BJ (cell line): ENCODE measurements around the gene LUM. TPM values are rescaled to one million over a fixed set of nuclear protein-coding genes. Genes with fewer than 3 reads are reported as not detected.
"Not testable (repeated sequence)": the region's sequence is repeated elsewhere in the genome, so short reads cannot be mapped to it uniquely, and the experiment has no call there.

Experiments
- CTCF ChIA-PET: fragments of 350-600 bp; formaldehyde crosslinking; extraction: SDS; loops from one replicate; lab custom pipeline; 2021; ENCODE audit warnings: antibody characterized with exemption, inconsistent platforms; lab: Yijun Ruan, JAX
- POLR2A ChIA-PET: fragments of 300-600 bp; sonication (Branson Sonifier 250); formaldehyde crosslinking; extraction: SDS; loops from one replicate; lab custom pipeline; 2021; ENCODE audit warnings: antibody characterized with exemption; lab: Charles Lee
- DNase-seq: peaks from one replicate; pipeline ENCODE4 v3.0.0-alpha.2; 2011; ENCODE audit warnings: low read depth
- H3K27me3 ChIP-seq: 2 replicates; pipeline ENCODE4 v1.6.0; 2011; ENCODE audit warnings: low read length; ENCODE audit not compliant: control insufficient read depth, insufficient read depth
- H3K36me3 ChIP-seq: 2 replicates; pipeline ENCODE4 v1.5.1; 2011; ENCODE audit warnings: low read length; ENCODE audit not compliant: control insufficient read depth, insufficient read depth
- H3K4me3 ChIP-seq: 2 replicates; pipeline ENCODE4 v1.5.1; 2011; ENCODE audit warnings: low read depth, mild to moderate bottlenecking, control low read depth, low read length
- polyA plus RNA-seq: library from polyadenylated mRNA; depleted of rRNA; stranded (reverse); fragments of >200 nt; gene quantifications from 2 replicates; pipeline ENCODE4 v1.2.3, GENCODE V29; 2011
- TF ChIP-seq, protein P1 (sequence below): IDR thresholded peaks from 2 replicates; pipeline ENCODE4 v1.5.1; 2011; ENCODE audit warnings: low read depth, mild to moderate bottlenecking, control low read depth, inconsistent platforms, low read length, moderate library complexity; ENCODE audit not compliant: insufficient read depth

The LUM gene
- polyA plus RNA-seq, 1 experiment = 677 TPM

DNA sequence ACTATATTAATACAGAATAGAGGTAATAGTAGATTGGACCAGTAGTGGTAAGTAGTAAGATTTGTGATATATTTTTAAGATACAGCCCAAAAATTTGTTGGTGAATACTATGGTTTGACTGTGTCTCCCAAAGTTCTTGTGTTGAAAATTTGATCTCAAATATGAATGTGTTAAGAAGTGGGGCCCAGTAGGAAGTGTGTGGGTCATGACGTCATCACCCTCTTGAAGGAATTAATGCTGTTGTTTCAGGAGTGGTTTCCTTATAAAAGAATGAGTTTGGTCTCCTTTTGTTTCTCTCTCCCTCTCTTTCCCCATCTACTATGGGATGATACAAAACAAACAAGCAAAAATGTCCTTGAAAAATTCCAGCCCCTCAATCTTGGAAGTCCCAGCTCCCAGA, 16.3 kb downstream of the LUM start:
- no peaks in the 10 kb centered on the region for H3K36me3 ChIP-seq
- ChIA-PET CTCF (no interaction called here), POLR2A (no interaction called here)
- TF ChIP-seq, protein P1, sequence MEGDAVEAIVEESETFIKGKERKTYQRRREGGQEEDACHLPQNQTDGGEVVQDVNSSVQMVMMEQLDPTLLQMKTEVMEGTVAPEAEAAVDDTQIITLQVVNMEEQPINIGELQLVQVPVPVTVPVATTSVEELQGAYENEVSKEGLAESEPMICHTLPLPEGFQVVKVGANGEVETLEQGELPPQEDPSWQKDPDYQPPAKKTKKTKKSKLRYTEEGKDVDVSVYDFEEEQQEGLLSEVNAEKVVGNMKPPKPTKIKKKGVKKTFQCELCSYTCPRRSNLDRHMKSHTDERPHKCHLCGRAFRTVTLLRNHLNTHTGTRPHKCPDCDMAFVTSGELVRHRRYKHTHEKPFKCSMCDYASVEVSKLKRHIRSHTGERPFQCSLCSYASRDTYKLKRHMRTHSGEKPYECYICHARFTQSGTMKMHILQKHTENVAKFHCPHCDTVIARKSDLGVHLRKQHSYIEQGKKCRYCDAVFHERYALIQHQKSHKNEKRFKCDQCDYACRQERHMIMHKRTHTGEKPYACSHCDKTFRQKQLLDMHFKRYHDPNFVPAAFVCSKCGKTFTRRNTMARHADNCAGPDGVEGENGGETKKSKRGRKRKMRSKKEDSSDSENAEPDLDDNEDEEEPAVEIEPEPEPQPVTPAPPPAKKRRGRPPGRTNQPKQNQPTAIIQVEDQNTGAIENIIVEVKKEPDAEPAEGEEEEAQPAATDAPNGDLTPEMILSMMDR = no peak
- no peak for DNase-seq
- no peak overlapping the region for H3K4me3 ChIP-seq
- no peaks in the 10 kb centered on the region for H3K27me3 ChIP-seq

DNA sequence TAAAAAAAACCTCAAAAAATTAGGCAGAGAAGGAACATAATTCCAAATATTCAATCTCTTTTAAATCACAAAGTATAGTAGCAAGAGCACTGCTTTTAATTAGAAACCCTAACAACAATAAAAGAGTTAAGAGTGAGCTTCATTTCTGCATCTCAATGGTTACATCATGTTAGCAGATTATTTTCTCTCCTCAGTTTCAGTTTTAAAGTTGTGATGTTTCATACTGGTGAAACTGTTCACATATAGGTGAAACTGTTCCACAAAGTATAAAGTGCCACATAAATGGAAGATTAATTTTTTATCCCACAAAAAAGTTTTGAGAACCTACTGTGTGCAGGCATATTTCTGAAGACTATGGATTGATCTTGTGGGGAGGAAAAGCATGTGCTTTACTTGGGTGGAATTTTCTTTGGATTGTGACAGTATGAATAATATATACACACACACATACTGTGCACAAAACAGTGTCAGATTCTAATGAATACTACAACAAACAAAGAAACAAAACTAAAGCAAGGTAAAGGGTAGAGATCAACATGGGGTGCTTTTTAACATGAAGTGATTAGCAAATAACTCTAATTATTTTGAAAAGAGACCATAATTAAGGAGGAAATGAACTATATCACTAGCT, 17.1 kb downstream of the LUM start:
- H3K36me3 ChIP-seq = no peaks in the 10 kb centered on the region
- POLR2A ChIA-PET = no interaction called here
- TF ChIP-seq, protein P1 = no peak
- no peak for DNase-seq
- CTCF ChIA-PET = no interaction called here
- H3K4me3 ChIP-seq = no peak overlapping the region
- no peaks in the 10 kb centered on the region for H3K27me3 ChIP-seq

GRCh38 chr12:91093341-91093740, 18.0 kb downstream of the LUM start:
- Histone ChIP-seq H3K27me3 (no peaks in the 10 kb centered on the region), H3K36me3 (no peaks in the 10 kb centered on the region), H3K4me3 (no peak overlapping the region)
- no peak for DNase-seq
- ChIA-PET CTCF (no interaction called here), POLR2A (no interaction called here)
- TF ChIP-seq, protein P1 = no peak

DNA sequence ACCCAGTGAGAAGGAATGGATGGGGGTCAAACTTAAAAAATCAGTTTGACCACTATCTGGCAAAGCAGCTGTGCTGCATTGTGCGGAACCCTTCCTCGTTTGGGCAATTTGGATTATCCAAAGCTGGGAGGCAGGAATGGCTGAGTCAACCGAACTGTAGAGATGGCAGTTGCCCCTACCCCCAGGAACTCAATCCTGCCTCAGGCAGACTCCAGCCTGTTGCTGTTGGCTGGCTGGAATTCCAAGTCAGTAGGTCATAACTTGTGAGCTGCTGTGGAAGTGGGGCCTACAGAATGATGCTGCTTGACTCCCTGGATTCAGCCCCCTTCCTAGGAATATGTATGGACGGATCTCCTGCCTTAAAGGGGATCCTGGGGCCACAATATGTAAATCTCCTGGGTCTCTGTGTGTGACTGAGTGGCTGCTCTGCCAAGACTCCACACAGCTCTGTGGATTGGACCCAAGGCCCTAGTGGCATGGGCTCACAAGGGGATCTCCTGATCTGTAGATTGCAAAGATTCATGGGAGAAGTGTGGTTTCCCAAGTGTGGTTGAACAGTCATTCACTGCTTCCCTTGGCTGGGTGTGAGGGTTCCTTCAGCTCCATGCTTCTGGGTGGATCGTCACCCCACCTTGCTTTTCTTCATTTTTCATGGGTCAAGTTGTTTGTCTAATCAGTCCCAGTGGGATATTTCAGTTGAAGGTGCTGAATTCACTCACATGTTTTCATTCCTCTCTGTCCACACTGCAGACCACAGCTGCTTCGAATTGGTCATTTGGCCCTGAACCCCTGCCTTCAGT, 19.2 kb downstream of the LUM start:
- no peaks in the 10 kb centered on the region for H3K36me3 ChIP-seq
- ChIA-PET CTCF (interaction anchor here (1.1 kb wide), 1 partner anchor 48 kb away, joined by 4 read pairs; no protein-coding TSS in a partner anchor), POLR2A (no interaction called here)
- TF ChIP-seq, protein P1 = no peak
- no peak overlapping the region for H3K4me3 ChIP-seq
- H3K27me3 ChIP-seq = no peaks in the 10 kb centered on the region
- DNase-seq = no peak

DNA sequence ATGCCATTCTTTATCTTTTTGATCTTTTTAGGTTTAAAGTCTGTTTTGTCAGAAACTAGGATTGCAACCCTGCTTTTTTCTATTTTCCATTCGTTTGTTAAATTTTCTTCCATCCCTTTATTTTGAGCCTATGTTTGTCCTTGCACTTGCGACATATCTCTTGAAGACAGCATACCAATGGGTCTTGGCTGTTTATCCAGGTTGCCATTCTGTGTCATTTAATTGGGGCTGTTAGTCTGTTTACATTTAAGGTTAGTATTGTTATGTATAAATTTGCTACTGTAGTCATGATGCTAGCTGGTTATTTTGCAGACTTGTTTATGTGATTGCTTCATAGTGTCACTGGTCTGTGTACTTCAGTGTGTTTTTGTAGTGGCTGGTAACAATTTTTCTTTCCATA, 21.3 kb downstream of the LUM start:
- POLR2A ChIA-PET, DNase-seq, CTCF ChIA-PET, H3K36me3 ChIP-seq, H3K4me3 ChIP-seq, H3K27me3 ChIP-seq: not testable (repeated sequence)
